Activated CD8-positive, alpha-beta memory T cell treated with anti-CD3 and anti-CD28 coated beads for 1 hour (primary cell): ENCODE results near the gene RTN4RL2.

Source experiments
- DNase-seq, 2 donors: peaks; one replicate each; pipeline ENCODE4 v3.0.0-alpha.2; 2020; ENCODE audit warnings: low read depth in 1 of 2; ENCODE audit errors: extremely low read depth in 1 of 2

The RTN4RL2 gene

GRCh38 chr11:57460022-57460757 lies at the start of gene RTN4RL2:
TSS of gene RTN4RL2 (plus strand) at chr11:57460528. CDS start at chr11:57460866, 338 bp downstream.
- DNase-seq: no peak

- DNase-seq: no peak
These were observed 46.6 kb upstream of the RTN4RL2 start for GRCh38 chr11:57413681-57414080.

- no peak for DNase-seq
These were observed 45.6 kb upstream of the RTN4RL2 start for GRCh38 chr11:57414612-57415212.

- DNase-seq: no peak
These were observed 43.9 kb upstream of the RTN4RL2 start for GRCh38 chr11:57416436-57416835.

- DNase-seq: no peak
These were observed 43.3 kb upstream of the RTN4RL2 start for GRCh38 chr11:57417056-57417455.

- DNase-seq: no peak
These were observed 42.2 kb upstream of the RTN4RL2 start for GRCh38 chr11:57418131-57418530.

GRCh38 chr11:57419146-57419545 lies 41.2 kb upstream of the RTN4RL2 start:
- DNase-seq: no peak

- no peak for DNase-seq
These were observed 39.3 kb upstream of the RTN4RL2 start for GRCh38 chr11:57421066-57421465.

- DNase-seq: no peak
These were observed 38.5 kb upstream of the RTN4RL2 start for GRCh38 chr11:57421805-57422204.

GRCh38 chr11:57422669-57423068 lies 37.7 kb upstream of the RTN4RL2 start:
- DNase-seq: no peak

GRCh38 chr11:57424137-57424791 lies 36.1 kb upstream of the RTN4RL2 start:
- DNase-seq: no peak

GRCh38 chr11:57424792-57425564 lies 35.4 kb upstream of the RTN4RL2 start:
- DNase-seq: peak; percentile 63 to 65

- no peak for DNase-seq
These were observed 34.5 kb upstream of the RTN4RL2 start for GRCh38 chr11:57425565-57426438.

GRCh38 chr11:57426439-57426928 lies 33.8 kb upstream of the RTN4RL2 start:
- DNase-seq: no peak

GRCh38 chr11:57426929-57427726 lies 33.2 kb upstream of the RTN4RL2 start, which contains the start of gene SLC43A3:
TSS of gene SLC43A3 (minus strand) at chr11:57427121. CDS start at chr11:57426172, 949 bp downstream.
- peak; percentile 30 to 46 for DNase-seq

- no peak for DNase-seq
These were observed 32.6 kb upstream of the RTN4RL2 start for GRCh38 chr11:57427727-57428082.

- DNase-seq: no peak
These were observed 31.7 kb upstream of the RTN4RL2 start for GRCh38 chr11:57428643-57429042.

GRCh38 chr11:57429946-57430345 lies 30.4 kb upstream of the RTN4RL2 start:
- DNase-seq: no peak

GRCh38 chr11:57430952-57431351 lies 29.4 kb upstream of the RTN4RL2 start:
- no peak for DNase-seq
